Stimulated activated CD8-positive, alpha-beta memory T cell treated with anti-CD3 and anti-CD28 coated beads, Interleukin-12 subunit alpha, Interleukin-12 subunit beta, amount 100 ng/mL, for 4 hours (primary cell): ENCODE data around the gene EFCAB6.

ENCODE experiments used
- DNase-seq: peaks from one replicate; pipeline ENCODE4 v3.0.0-alpha.2; 2020; ENCODE audit warnings: low read depth

EFCAB6 gene

GRCh38 chr22:43639228-43639948 is 172.7 kb downstream of the EFCAB6 start:
- no peak for DNase-seq

GRCh38 chr22:43637275-43638260 is 174.5 kb downstream of the EFCAB6 start:
- no peak for DNase-seq

DNA sequence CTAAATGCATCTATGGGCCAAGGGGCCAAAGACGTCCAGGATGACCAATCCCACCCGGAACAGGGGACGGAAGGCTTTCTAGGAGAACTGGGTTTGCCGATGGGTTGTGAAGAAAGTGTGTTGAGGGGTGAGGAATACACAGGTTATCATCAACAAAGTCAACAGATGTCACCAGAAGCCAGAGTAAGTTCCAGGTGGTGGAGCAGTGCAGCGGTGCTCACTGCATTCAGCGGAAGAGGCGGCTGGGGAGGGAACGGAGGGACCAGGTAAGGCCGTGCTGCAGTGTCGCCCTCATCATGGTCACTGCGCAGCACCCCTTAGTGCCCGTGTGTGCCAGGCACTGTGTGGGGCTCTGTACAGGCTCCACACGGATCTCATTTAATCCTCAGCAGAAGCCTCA is 176.0 kb downstream of the EFCAB6 start:
- DNase-seq: no peak

DNA sequence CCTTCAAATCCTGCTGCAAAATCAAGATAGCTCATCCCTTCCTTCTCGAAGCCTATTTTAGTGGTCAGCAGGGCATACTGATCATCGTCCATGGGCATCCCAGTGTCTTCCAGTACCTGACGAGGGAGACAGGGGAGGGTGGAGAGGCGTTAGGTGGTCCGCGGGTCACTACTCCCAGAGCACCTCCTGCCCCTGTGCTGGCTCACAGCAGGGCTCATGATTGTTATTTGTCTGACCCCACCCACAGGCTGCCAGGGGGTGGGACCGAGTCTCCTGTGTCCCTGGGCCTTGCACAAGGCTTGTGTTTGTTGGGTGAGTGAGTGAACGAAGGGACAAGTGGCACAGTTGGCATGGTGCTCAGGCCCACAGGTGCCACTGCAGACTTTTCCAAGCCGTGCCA is 177.0 kb downstream of the EFCAB6 start:
- no peak for DNase-seq

GRCh38 chr22:43634316-43634715 is 177.8 kb downstream of the EFCAB6 start:
- DNase-seq: no peak

- no peak for DNase-seq
Measured at GRCh38 chr22:43633631-43634285, 178.3 kb downstream of the EFCAB6 start.

DNA sequence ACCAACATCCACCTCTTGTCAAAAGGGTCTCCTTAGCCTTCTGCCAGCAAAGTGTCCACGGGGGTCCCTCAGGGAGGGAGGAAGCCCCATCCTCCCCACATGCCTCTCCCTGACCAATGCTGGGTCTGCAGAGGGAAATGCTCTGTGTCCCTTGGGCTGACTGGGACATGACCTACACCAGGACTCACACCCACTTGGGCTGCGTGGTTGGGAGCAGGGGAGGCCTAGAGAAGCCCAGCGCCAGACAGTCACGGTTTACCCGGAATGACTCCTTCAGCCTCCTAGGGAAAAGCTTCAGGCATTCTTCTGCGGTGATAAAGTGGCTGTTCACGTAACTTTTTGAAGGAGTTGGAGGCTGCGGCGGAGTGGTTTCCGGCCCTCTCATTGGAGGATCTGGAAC is 180.3 kb downstream of the EFCAB6 start:
- DNase-seq: no peak

- no peak for DNase-seq
Measured at GRCh38 chr22:43631201-43631600, 180.9 kb downstream of the EFCAB6 start.

- DNase-seq: no peak
Measured at GRCh38 chr22:43630451-43630850, 181.7 kb downstream of the EFCAB6 start.

DNA sequence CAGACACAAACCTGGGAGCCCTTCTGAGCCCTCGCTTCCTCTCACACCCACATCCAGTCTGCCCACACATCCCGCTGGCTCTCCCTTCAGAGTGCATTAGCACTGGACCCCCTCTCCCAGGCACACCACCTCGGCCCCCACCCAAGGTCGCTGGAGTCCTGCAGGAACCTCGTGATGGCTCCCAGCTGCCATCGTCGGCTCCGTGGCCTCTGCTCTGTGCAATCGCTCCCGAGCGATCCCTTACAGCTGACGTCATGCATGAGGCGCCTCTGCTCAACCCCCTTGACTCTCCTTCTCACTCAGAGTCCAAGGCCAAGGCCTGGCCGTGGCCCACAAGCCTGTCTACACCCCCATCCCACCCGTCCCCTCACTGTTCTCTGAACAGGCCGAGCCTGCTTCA is 183.9 kb downstream of the EFCAB6 start:
- no peak for DNase-seq

- no peak for DNase-seq
Measured at GRCh38 chr22:43627485-43628213, 184.5 kb downstream of the EFCAB6 start.

- DNase-seq: no peak
Measured at GRCh38 chr22:43625242-43625641, 186.9 kb downstream of the EFCAB6 start.

GRCh38 chr22:43624144-43624998 is 187.7 kb downstream of the EFCAB6 start:
- DNase-seq: no peak

GRCh38 chr22:43622886-43623285 is 189.2 kb downstream of the EFCAB6 start:
- no peak for DNase-seq

DNA sequence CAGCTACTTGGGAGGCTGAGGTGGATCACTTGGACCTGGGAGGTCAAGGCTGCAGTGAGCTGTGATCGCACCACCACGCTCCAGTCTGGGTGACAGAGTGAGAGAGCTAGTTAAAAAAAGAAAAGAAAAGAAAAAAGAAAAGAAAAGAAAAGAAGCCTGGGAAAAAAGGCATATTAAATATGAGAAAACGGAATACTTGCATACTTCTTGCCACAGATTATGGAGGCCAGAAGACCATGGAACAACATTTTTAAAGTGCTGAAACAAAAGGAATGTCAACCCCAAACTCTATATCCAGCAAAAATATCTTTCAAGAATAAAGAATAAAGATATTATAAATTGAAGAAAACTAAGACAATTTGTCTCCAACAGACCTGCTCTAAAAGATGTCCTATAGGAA is 191.9 kb downstream of the EFCAB6 start:
- no peak for DNase-seq

DNA sequence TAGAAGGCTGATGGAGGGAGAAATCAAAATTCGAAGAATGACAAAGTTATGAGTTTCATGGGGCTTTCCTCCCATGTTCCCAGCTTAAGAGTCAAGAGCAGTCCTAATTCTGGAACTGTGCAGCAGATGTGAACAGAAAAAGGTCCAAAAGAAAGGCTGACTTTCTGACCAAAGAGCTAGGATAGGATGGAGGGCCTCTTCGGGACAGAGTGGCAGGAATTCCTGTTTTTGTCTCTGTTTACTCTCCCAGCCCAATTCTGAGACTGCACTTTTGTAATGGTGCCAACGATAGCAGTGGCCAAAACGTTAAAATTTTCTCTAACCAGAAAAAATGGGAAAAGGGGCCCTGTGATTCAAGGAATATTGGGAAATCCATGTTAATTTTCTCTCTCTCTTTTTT is 193.6 kb downstream of the EFCAB6 start:
- DNase-seq: no peak

DNA sequence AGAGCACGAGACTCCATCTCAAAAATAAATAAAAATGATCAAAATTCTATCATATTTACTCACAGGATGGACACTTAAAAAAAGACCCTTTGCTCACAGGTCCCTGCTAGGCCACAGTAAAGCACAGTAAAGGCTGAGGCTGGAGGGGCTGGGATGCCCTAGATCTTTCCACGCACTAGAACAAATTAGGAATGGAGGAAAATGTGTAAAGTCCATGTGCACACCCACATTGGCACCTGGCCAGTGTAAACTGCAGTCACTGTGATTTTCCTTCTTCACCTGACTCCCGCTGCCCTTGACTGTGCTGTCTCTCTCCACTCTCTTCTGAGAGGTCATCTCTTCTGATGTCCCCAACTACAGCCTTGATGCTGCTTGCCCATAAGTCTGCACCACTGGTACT is 195.5 kb downstream of the EFCAB6 start:
- DNase-seq: no peak

- DNase-seq: no peak
Measured at GRCh38 chr22:43600265-43600664, 211.8 kb downstream of the EFCAB6 start.

GRCh38 chr22:43592476-43592875 is 219.6 kb downstream of the EFCAB6 start:
- no peak for DNase-seq

- no peak for DNase-seq
Measured at GRCh38 chr22:43591380-43591779, 220.7 kb downstream of the EFCAB6 start.

- no peak for DNase-seq
Measured at GRCh38 chr22:43587574-43587973, 224.5 kb downstream of the EFCAB6 start.
